ENCODE measurements around the gene NCAPG2.
"Not testable (repeated sequence)": the region's sequence is repeated elsewhere in the genome, so short reads cannot be mapped to it uniquely, and the experiment has no call there.

NCAPG2 gene

GRCh38 chr7:158682456-158682855, 22.1 kb downstream of the NCAPG2 start:
- no peak overlapping the region for H3K4me3 ChIP-seq (ENCODE audit: control insufficient read depth, low read depth, low read length)
- DNase-seq (ENCODE audit: low read depth), result no peak
- no peak for TF ChIP-seq CTCF (IDR thresholded peaks at IDR 0.05; ENCODE audit: control insufficient read depth, insufficient read depth, low read depth, low read length, missing control alignments)

DNA sequence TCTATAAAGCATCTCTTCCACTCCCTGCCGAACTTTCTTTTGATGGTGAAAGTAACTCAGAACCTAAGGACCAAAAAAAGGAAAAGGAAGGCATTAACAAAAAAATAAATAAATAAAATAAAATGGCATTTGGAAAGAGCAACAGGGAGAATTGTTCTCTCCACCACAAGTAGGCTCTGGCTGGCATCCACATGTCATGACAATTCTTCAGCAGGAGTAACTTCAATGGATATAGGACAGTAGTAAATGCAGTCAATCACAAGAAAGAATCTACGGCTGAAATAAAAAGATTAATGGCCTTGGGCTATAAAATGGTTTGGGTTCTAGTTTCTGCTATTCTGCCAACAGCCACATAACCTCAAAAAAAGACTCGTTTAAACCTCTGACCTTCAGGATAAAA, 23.9 kb downstream of the NCAPG2 start:
- no peak overlapping the region for H3K4me3 ChIP-seq (ENCODE audit: control insufficient read depth, low read depth, low read length)
- no peak for TF ChIP-seq CTCF (IDR thresholded peaks at IDR 0.05; ENCODE audit: control insufficient read depth, insufficient read depth, low read depth, low read length, missing control alignments)
- DNase-seq (ENCODE audit: low read depth), result no peak

DNA sequence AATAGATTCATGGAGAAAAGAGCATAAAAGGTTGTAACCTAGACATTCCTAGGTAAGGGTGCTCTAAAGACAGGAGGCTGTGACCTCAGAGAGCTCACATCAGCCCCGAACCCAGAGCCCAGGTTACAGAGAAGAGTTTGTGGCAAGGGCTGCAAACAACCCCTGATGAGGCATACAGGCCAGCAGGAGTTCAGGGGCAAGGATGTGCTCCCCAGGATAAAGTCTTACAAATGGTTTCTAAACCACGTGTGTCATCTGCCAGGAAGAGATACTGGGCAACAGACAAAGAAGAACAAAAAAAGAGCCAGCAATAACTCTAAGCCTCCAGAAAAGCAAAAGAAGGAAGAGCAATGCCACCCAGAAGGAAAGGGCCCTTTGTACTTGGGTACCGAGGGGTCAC, 27.7 kb downstream of the NCAPG2 start:
- no peak for TF ChIP-seq CTCF (IDR thresholded peaks at IDR 0.05; ENCODE audit: control insufficient read depth, insufficient read depth, low read depth, low read length, missing control alignments)
- no peak for DNase-seq (ENCODE audit: low read depth)
- H3K4me3 ChIP-seq (ENCODE audit: control insufficient read depth, low read depth, low read length), result no peak overlapping the region

GRCh38 chr7:158676171-158676840, 28.3 kb downstream of the NCAPG2 start:
- no peak for TF ChIP-seq CTCF (IDR thresholded peaks at IDR 0.05; ENCODE audit: control insufficient read depth, insufficient read depth, low read depth, low read length, missing control alignments)
- no peak overlapping the region for H3K4me3 ChIP-seq (ENCODE audit: control insufficient read depth, low read depth, low read length)
- no peak for DNase-seq (ENCODE audit: low read depth)

- DNase-seq (ENCODE audit: low read depth), result no peak
- no peak overlapping the region for H3K4me3 ChIP-seq (ENCODE audit: control insufficient read depth, low read depth, low read length)
- no peak for TF ChIP-seq CTCF (IDR thresholded peaks at IDR 0.05; ENCODE audit: control insufficient read depth, insufficient read depth, low read depth, low read length, missing control alignments)
Observed at GRCh38 chr7:158672975-158673374, 31.6 kb downstream of the NCAPG2 start.

DNA sequence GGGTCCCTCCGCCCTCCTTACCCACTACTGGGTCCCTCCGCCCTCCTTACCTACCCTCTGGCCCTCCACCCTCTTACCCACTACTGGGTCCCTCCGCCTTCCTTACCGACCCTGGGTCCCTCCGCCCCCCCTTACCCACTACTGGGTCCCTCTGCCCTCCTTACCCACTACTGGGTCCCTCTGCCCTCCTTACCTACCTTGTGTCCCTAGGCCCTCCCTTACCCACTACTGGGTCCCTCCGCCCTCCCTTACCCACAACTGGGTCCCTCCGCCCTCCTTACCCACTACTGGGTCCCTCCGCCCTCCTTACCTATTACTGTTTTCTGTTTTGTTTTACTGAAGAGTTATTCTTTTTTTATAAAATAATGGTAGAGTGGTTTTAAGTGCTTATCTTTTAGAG, 36.5 kb downstream of the NCAPG2 start:
- H3K4me3 ChIP-seq (ENCODE audit: control insufficient read depth, low read depth, low read length); DNase-seq (ENCODE audit: low read depth): not testable (repeated sequence)

- H3K4me3 ChIP-seq (ENCODE audit: control insufficient read depth, low read depth, low read length); DNase-seq (ENCODE audit: low read depth): not testable (repeated sequence)
Observed at GRCh38 chr7:158666966-158667678, 37.5 kb downstream of the NCAPG2 start.
